ENCODE data around the gene RAB34.
"Not testable (repeated sequence)": the region's sequence is repeated elsewhere in the genome, so short reads cannot be mapped to it uniquely, and the experiment has no call there.

RAB34 gene

GRCh38 chr17:28726627-28727491, 9.2 kb upstream of the RAB34 start:
- peak; percentile 81 for DNase-seq

- DNase-seq = peak; percentile 57
These were observed 8.6 kb upstream of the RAB34 start, which contains the start of gene TLCD1 for GRCh38 chr17:28726226-28726626. TSS of gene TLCD1 (minus strand) at chr17:28726233. CDS start at chr17:28726097, 136 bp downstream.

GRCh38 chr17:28725660-28726225, 8.1 kb upstream of the RAB34 start:
- DNase-seq = peak; percentile 93

- peak; percentile 47 for DNase-seq
These were observed 7.5 kb upstream of the RAB34 start for GRCh38 chr17:28725166-28725659.

- DNase-seq = no peak
These were observed 7.0 kb upstream of the RAB34 start for GRCh38 chr17:28724500-28725165.

GRCh38 chr17:28723836-28724499, 6.3 kb upstream of the RAB34 start:
- DNase-seq = not testable (repeated sequence)

- no peak for DNase-seq
These were observed 5.6 kb upstream of the RAB34 start for GRCh38 chr17:28723159-28723835.

- DNase-seq = no peak
These were observed 4.9 kb upstream of the RAB34 start for GRCh38 chr17:28722417-28723158.

GRCh38 chr17:28720997-28721329, 3.3 kb upstream of the RAB34 start:
- DNase-seq = not testable (repeated sequence)

GRCh38 chr17:28720247-28720996, 2.8 kb upstream of the RAB34 start:
- DNase-seq = no peak

- DNase-seq = no peak
These were observed 1.4 kb upstream of the RAB34 start for GRCh38 chr17:28719021-28719433.

- DNase-seq = no peak
These were observed 809 bp upstream of the RAB34 start for GRCh38 chr17:28718333-28719020.

GRCh38 chr17:28716740-28717577, 709 bp downstream of the RAB34 start:
- DNase-seq = no peak

- DNase-seq = no peak
These were observed 2.5 kb downstream of the RAB34 start for GRCh38 chr17:28715217-28715616.

GRCh38 chr17:28714281-28714680, 3.4 kb downstream of the RAB34 start:
- no peak for DNase-seq

- DNase-seq = no peak
These were observed 4.8 kb downstream of the RAB34 start for GRCh38 chr17:28712705-28713415.

- DNase-seq = no peak
These were observed 5.5 kb downstream of the RAB34 start for GRCh38 chr17:28712032-28712704.

- no peak for DNase-seq
These were observed 6.0 kb downstream of the RAB34 start, which contains the start of gene PROCA1 for GRCh38 chr17:28711723-28712031. TSS of gene PROCA1 (minus strand) at chr17:28711888. CDS start at chr17:28711660, 228 bp downstream.

Measured in SHP77 treated with DMSO at 0.1 percent for 48 hours (cell line).